ENCODE results near the gene ANKRD45.
"Not testable (repeated sequence)": the region's sequence is repeated elsewhere in the genome, so short reads cannot be mapped to it uniquely, and the experiment has no call there.

ANKRD45 gene

DNA sequence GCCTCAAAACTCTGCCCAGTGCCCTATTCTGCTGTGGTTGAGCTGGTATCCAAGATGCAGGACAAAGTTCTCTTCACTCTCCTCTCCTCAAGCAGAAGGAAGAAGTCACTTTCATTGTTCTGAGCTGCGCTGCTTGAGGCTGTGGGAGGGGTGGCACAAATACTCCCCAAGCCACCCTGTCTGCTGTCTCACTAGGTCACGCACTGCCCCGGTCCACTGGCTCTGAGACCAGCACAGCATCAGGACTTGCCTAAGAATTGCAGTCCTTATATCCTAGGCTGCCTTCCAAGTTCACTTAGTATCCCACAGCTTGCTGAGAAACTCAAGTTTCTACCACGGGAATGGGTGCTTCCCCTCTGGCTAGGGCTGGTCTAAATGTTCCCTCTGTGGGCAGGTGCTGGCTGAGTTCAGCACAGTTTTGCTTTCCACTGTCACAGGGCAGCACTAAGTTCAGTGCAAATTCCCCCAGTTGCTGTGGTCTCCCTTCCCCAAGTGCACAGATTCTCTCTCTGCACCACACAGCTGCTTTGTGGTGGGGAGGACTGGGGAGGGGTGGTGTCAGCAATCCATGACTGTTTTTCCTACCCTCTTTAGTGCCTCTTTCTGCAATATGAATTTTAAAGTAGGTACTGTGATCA is 99.2 kb downstream of the ANKRD45 start:
- no peak for DNase-seq

DNA sequence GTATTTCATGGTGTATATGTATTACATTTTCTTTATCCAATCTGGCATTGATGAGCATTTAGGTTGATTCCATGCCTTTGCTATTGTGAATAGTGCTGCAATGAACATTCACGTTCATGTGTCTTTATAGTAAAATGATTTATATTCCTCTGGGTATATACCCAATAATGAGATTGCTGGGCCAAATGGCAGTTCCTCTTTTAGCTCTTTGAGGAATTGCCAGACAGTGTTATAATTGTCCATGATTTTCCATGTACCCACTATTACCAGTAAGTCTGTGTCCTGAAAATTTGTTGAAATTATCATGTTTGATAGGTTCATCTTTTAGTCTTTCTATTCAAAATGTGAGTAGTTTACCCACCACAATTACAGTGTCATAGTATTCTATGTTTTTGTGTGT is 101.2 kb downstream of the ANKRD45 start:
- no peak for DNase-seq

- not testable (repeated sequence) for DNase-seq
Observed at GRCh38 chr1:173563846-173564245, 105.8 kb downstream of the ANKRD45 start.

DNA sequence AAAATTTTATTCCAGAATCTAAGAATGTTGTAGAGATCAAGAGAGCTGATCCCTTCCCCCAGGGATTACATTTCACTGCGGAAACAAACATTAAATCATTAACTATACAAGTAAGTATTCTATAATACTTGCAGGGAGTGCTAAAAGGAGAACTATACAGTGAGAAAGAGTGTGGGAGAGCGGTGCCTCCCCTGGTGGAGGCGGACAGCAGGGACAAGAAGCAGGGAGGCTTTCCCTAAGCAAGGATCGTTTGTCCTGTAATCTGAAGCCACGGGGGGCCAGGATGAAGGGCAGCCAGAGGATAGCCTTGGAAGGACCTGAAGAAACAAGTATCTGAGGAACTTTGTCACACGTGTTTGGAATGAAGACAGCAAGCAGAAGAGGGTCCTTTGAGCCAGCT is 106.8 kb downstream of the ANKRD45 start:
- no peak for DNase-seq

- no peak for DNase-seq
Observed at GRCh38 chr1:173561263-173561662, 108.4 kb downstream of the ANKRD45 start.

GRCh38 chr1:173560285-173560880 is 109.3 kb downstream of the ANKRD45 start:
- no peak for DNase-seq
